ENCODE measurements around the gene RBM44.

DNA sequence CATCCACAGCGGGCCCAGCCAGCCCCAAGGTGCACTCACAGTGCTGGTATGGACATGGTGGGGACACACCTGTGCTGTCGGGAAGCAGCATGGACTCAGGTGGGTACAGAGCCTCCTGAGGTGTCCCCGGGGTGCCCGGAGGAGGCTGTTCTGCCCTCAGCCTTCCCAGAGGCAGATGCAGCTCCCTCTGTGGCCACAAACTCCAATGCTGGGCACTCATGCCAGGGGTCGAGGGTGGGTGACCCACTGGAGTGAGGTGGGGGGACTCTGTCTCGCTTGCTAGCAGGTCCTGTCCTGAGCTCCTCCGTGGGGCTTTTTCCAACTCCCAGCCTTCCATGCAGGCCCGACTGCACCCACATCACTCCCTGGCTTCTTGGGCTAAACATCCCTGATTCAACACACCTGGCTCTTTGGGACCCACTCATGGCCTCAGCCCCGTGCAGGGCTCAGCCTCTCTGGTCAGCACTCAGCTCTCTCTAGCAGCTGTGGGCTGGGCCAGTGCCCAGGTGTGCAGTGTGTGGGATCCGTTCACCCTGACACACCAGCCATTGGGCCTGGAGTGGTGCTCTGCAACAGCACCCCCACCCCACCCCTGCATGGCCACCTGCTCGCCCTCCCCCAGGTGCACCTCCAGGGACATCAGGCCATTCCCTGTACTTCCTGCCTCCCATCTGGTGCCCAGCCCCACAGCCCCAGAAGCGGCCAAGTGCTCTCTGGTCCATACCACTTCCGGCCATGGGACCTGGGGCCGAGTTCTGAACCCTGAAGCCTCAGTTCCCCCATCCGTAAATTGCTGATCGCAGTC is 76.9 kb downstream of the RBM44 start:
- TF ChIP-seq GATA2 (IDR thresholded peaks at IDR 0.05; ENCODE audit: low read depth, low read length), result no peak
- no peak for TF ChIP-seq GATA3 (IDR thresholded peaks at IDR 0.05; ENCODE audit: low read depth, low read length)

Measured in SH-SY5Y (cell line).